Muscle layer of duodenum (tissue), 2 donors: ENCODE data around the gene OR4K15.
"Not testable (repeated sequence)": the region's sequence is repeated elsewhere in the genome, so short reads cannot be mapped to it uniquely, and the experiment has no call there.

Experiments used
- H3K27ac ChIP-seq: one replicate; pipeline ENCODE4 v1.7.0; 2013; ENCODE audit warnings: mild to moderate bottlenecking, low read length
- H3K27me3 ChIP-seq: one replicate; pipeline ENCODE4 v1.7.0; 2013; ENCODE audit warnings: low read depth, mild to moderate bottlenecking, control low read depth, low read length
- H3K36me3 ChIP-seq, 2 donors: one replicate each; pipeline ENCODE4 v1.7.0; 2013; ENCODE audit warnings: low read length in 2 of 2, control low read depth in 1 of 2, mild to moderate bottlenecking in 1 of 2; ENCODE audit not compliant: insufficient read depth in 2 of 2, control insufficient read depth in 1 of 2
- H3K4me1 ChIP-seq, 2 donors: one replicate each; pipeline ENCODE4 v1.7.0; 2013; ENCODE audit warnings: low read length in 2 of 2, mild to moderate bottlenecking in 2 of 2, control low read depth in 1 of 2, moderate library complexity in 1 of 2; ENCODE audit not compliant: insufficient read depth in 2 of 2, control insufficient read depth in 1 of 2
- H3K4me3 ChIP-seq, 2 donors: one replicate each; pipeline ENCODE4 v1.7.0; 2013; ENCODE audit warnings: low read length in 2 of 2, low read depth in 1 of 2, mild to moderate bottlenecking in 1 of 2
- H3K9me3 ChIP-seq, 2 donors: one replicate each; pipeline ENCODE4 v1.7.0; 2013; ENCODE audit warnings: low read length in 2 of 2, control low read depth in 1 of 2, mild to moderate bottlenecking in 1 of 2; ENCODE audit not compliant: control insufficient read depth in 1 of 2
- donor health status: healthy.

The OR4K15 gene

GRCh38 chr14:19975291-19975690 is at the start of gene OR4K15:
TSS of gene OR4K15 (plus strand) at chr14:19975591. CDS start at chr14:19975591, 0 bp downstream.
- H3K4me3 ChIP-seq, result no peak within 1 kb of the TSS
- H3K27ac ChIP-seq, result no peak within 1 kb of the TSS
- no peaks in the 10 kb centered on the region for H3K9me3 ChIP-seq
- no peaks in the 10 kb centered on the region for H3K27me3 ChIP-seq
- no peaks in the 10 kb centered on the region for H3K4me1 ChIP-seq
- H3K36me3 ChIP-seq, result no peaks in the 10 kb centered on the region

GRCh38 chr14:19930617-19931016 is 44.8 kb upstream of the OR4K15 start, which contains the start of gene OR4K1:
TSS of gene OR4K1 (plus strand) at chr14:19930917. CDS start at chr14:19935667, 4,750 bp downstream.
- H3K4me1 ChIP-seq, result no peaks in the 10 kb centered on the region
- H3K4me3 ChIP-seq, result no peak within 1 kb of the TSS
- H3K27me3 ChIP-seq, result no peaks in the 10 kb centered on the region
- no peaks in the 10 kb centered on the region for H3K9me3 ChIP-seq
- H3K36me3 ChIP-seq, result no peaks in the 10 kb centered on the region
- H3K27ac ChIP-seq, result no peak within 1 kb of the TSS

GRCh38 chr14:19941668-19942067 is 33.7 kb upstream of the OR4K15 start:
- Histone ChIP-seq H3K9me3 (no peaks in the 10 kb centered on the region), H3K4me3 (no peak overlapping the region), H3K36me3 (no peaks in the 10 kb centered on the region), H3K4me1 (no peaks in the 10 kb centered on the region), H3K27ac (no peak overlapping the region), H3K27me3 (no peaks in the 10 kb centered on the region)

- Histone ChIP-seq H3K36me3 (no peaks in the 10 kb centered on the region), H3K27ac (no peak overlapping the region), H3K4me3 (no peak overlapping the region), H3K9me3 (no peaks in the 10 kb centered on the region), H3K27me3 (no peaks in the 10 kb centered on the region), H3K4me1 (no peaks in the 10 kb centered on the region)
Observed at GRCh38 chr14:19947413-19948090, 27.8 kb upstream of the OR4K15 start.

GRCh38 chr14:19949218-19949617 is 26.2 kb upstream of the OR4K15 start:
- H3K36me3 ChIP-seq, result no peaks in the 10 kb centered on the region
- no peak overlapping the region for H3K27ac ChIP-seq
- H3K4me1 ChIP-seq, result no peaks in the 10 kb centered on the region
- H3K27me3 ChIP-seq, result no peaks in the 10 kb centered on the region
- H3K9me3 ChIP-seq, result no peaks in the 10 kb centered on the region
- no peak overlapping the region for H3K4me3 ChIP-seq

GRCh38 chr14:19969735-19970134 is 5.7 kb upstream of the OR4K15 start:
- not testable (repeated sequence) for H3K9me3 ChIP-seq, H3K36me3 ChIP-seq, H3K4me1 ChIP-seq, H3K27ac ChIP-seq, H3K27me3 ChIP-seq, H3K4me3 ChIP-seq

- H3K27ac ChIP-seq, result no peak overlapping the region
- H3K36me3 ChIP-seq, result no peaks in the 10 kb centered on the region
- H3K4me1 ChIP-seq, result no peaks in the 10 kb centered on the region
- no peaks in the 10 kb centered on the region for H3K9me3 ChIP-seq
- no peaks in the 10 kb centered on the region for H3K27me3 ChIP-seq
- no peak overlapping the region for H3K4me3 ChIP-seq
Observed at GRCh38 chr14:19974844-19975243, 547 bp upstream of the OR4K15 start.

- no peaks in the 10 kb centered on the region for H3K36me3 ChIP-seq
- no peaks in the 10 kb centered on the region for H3K9me3 ChIP-seq
- no peak overlapping the region for H3K27ac ChIP-seq
- no peaks in the 10 kb centered on the region for H3K4me1 ChIP-seq
- H3K27me3 ChIP-seq, result no peaks in the 10 kb centered on the region
- H3K4me3 ChIP-seq, result no peak overlapping the region
Observed at GRCh38 chr14:19993438-19993837, 18.0 kb downstream of the OR4K15 start.

- H3K9me3 ChIP-seq, result peaks cover 0 to 3% of the 10 kb centered on the region in 2 donors
- H3K4me3 ChIP-seq, result no peak within 1 kb of the TSS
- H3K36me3 ChIP-seq, result no peaks in the 10 kb centered on the region
- no peaks in the 10 kb centered on the region for H3K27me3 ChIP-seq
- H3K27ac ChIP-seq, result no peak within 1 kb of the TSS
- no peaks in the 10 kb centered on the region for H3K4me1 ChIP-seq
Observed at GRCh38 chr14:20001863-20002262, 26.5 kb downstream of the OR4K15 start, which contains the start of gene OR4Q2. TSS of gene OR4Q2 (plus strand) at chr14:20002163.

GRCh38 chr14:20002319-20002718 is 26.9 kb downstream of the OR4K15 start:
- no peak overlapping the region for H3K4me3 ChIP-seq
- no peaks in the 10 kb centered on the region for H3K27me3 ChIP-seq
- peaks cover 0 to 3% of the 10 kb centered on the region in 2 donors for H3K9me3 ChIP-seq
- H3K4me1 ChIP-seq, result no peaks in the 10 kb centered on the region
- H3K36me3 ChIP-seq, result no peaks in the 10 kb centered on the region
- no peak overlapping the region for H3K27ac ChIP-seq

GRCh38 chr14:20008156-20008555 is 32.8 kb downstream of the OR4K15 start:
- H3K27ac ChIP-seq, result no peak overlapping the region
- no peak overlapping the region for H3K4me3 ChIP-seq
- H3K9me3 ChIP-seq, result peaks cover 0 to 4% of the 10 kb centered on the region in 2 donors
- H3K4me1 ChIP-seq, result no peaks in the 10 kb centered on the region
- no peaks in the 10 kb centered on the region for H3K36me3 ChIP-seq
- H3K27me3 ChIP-seq, result no peaks in the 10 kb centered on the region
